ENCODE results near the gene TRPV2.

Gene TRPV2

GRCh38 chr17:16484445-16485175, 69.2 kb downstream of the TRPV2 start:
- H3K27ac Mint-ChIP-seq, result no peak overlapping the region
- H3K9me3 Mint-ChIP-seq (ENCODE audit: low read depth), result no peaks in the 10 kb centered on the region

More at GRCh38 chr17:16484445-16485175, 69.2 kb downstream of the TRPV2 start:
- Mint-ChIP-seq H3K27me3 (no peaks in the 10 kb centered on the region), H3K36me3 (no peaks in the 10 kb centered on the region), H3K4me3 (no peak overlapping the region), H3K4me1 (ENCODE audit: low read depth) (no peaks in the 10 kb centered on the region)

Measured in activated naive CD8-positive, alpha-beta T cell (primary cell).